Spleen (tissue), 11 donors: Measurements from ENCODE around the gene RBM8A. TPM values are rescaled to one million over a fixed set of nuclear protein-coding genes. Genes with fewer than 3 reads are reported as not detected.
"Not testable (repeated sequence)": the region's sequence is repeated elsewhere in the genome, so short reads cannot be mapped to it uniquely, and the experiment has no call there.

Experiments
- DNase-seq: peaks from one replicate; pipeline ENCODE4 v3.0.0-alpha.2; 2020
- H3K27ac ChIP-seq, 8 donors: fragments of 200-600 bp; sonication (generic) in 7 of 8; 1 replicate in 4 of 8; 2 replicates in 4 of 8; pipeline versions ENCODE4 v1.5.0 to v1.8.0; 2016 to 2021; ENCODE audit warnings: inconsistent platforms in 4 of 8, mild to moderate bottlenecking in 4 of 8, moderate library complexity in 1 of 8
- H3K27me3 ChIP-seq, 7 donors: fragments of 200-600 bp; sonication (generic) in 6 of 7; replicated peaks in 1 of 7; 1 replicate in 4 of 7; 2 replicates in 3 of 7; pipeline versions ENCODE4 v1.5.0 to v1.8.0; 2016 to 2021; ENCODE audit warnings: inconsistent platforms in 3 of 7, mild to moderate bottlenecking in 1 of 7
- H3K36me3 ChIP-seq, 6 donors: fragments of 200-600 bp; sonication (generic) in 5 of 6; 1 replicate in 4 of 6; 2 replicates in 2 of 6; pipeline versions ENCODE4 v1.5.0 to v1.8.0; 2016 to 2021; ENCODE audit warnings: inconsistent platforms in 2 of 6
- H3K4me1 ChIP-seq, 6 donors: fragments of 200-600 bp; sonication (generic) in 5 of 6; 1 replicate in 3 of 6; 2 replicates in 3 of 6; pipeline versions ENCODE4 v1.5.0 to v1.8.0; 2016 to 2021; ENCODE audit warnings: inconsistent platforms in 3 of 6
- H3K4me3 ChIP-seq, 8 donors: fragments of 200-600 bp; sonication (generic) in 7 of 8; 1 replicate in 4 of 8; 2 replicates in 4 of 8; pipeline versions ENCODE4 v1.5.0 to v1.8.0; 2016 to 2021; ENCODE audit warnings: inconsistent platforms in 4 of 8, mild to moderate bottlenecking in 4 of 8, moderate library complexity in 2 of 8
- H3K9me3 ChIP-seq, 8 donors: fragments of 200-600 bp; sonication (generic) in 7 of 8; 1 replicate in 4 of 8; 2 replicates in 4 of 8; pipeline versions ENCODE4 v1.5.0 to v1.8.0; 2016 to 2021; ENCODE audit warnings: inconsistent platforms in 4 of 8
- POLR2A ChIP-seq, 3 donors: fragments of 450-650 bp; IDR thresholded peaks; one replicate each; pipeline ENCODE4 v1.5.1; 2017; ENCODE audit warnings: antibody characterized with exemption in 3 of 3, mild to moderate bottlenecking in 1 of 3
- POLR2AphosphoS5 ChIP-seq, 3 donors: sonication (generic); formaldehyde crosslinking; IDR thresholded peaks; one replicate each; pipeline ENCODE4 v1.5.1; 2017; ENCODE audit warnings: antibody characterized with exemption in 3 of 3
- WGBS, 5 donors: extraction: QIAGEN DNeasy Blood & Tissue Kit in 3 of 5; methylation state at CpG; one replicate each; pipeline versions ENCODE4 v1.1.5 to v1.1.7; 2013 to 2018; 5-methylcytosine and 5-hydroxymethylcytosine counted together
- intact Hi-C: fragments of 100-400 bp; cut with DNase I; formaldehyde crosslinking; loops from one replicate; pipeline ENCODE4 v1.15.0; 2023; ENCODE audit warnings: low total_unique reads
- polyA plus RNA-seq, 3 donors: library from polyadenylated mRNA; stranded (reverse); fragments of 200-250 nt; gene quantifications; one replicate each; pipeline ENCODE4 v1.2.1, GENCODE V29; 2013
- total RNA-seq, 7 donors: library from RNA; depleted of rRNA in 3 of 7; stranded (reverse); fragments of >200 nt in 3 of 7; fragmentation: NEBNext Ultra II Directional in 4 of 7; extraction: Animal tissue kit (Norgen Biotek cat#: 25700) in 4 of 7; gene quantifications; one replicate each; pipeline versions ENCODE4 v1.1.0 to v1.2.1, GENCODE V29; 2016 to 2021
- TF ChIP-seq, protein P1 (sequence below), 11 experiments: fragments of 200-600 bp in 7 of 11; fragments of 450-650 bp in 4 of 11; sonication (generic) in 4 of 11; IDR thresholded peaks in 8 of 11; conservative IDR thresholded peaks in 3 of 11; 1 replicate in 7 of 11; 2 replicates in 4 of 11; pipeline versions ENCODE4 v1.4.0 to v1.8.0; 2016 to 2021; ENCODE audit warnings: antibody characterized with exemption in 11 of 11, inconsistent platforms in 4 of 11, mild to moderate bottlenecking in 1 of 11
- donor health status: healthy with polysubstance abuse.
- donor health status: DM: no; HTN: no; CAD: no; lungs with moderate emphysema.
- donor health status: DM: no; HTN: no; CAD: no.
- donor health status: Bipolar disorder and iron deficiency.
- donor health status: healthy.
- donor health status: DM: no; HTN: no; CAD: no.
- donor health status: DM: yes; HTN: yes; CAD: no.

The RBM8A gene
- total and polyA plus RNA-seq, 10 donors = 87.0 to 187 (median 118) TPM

- peak; percentile 81 for DNase-seq
- H3K4me3 ChIP-seq = peak overlapping the region; percentile 55 to 85 (median 70)
- TF ChIP-seq, protein P1, sequence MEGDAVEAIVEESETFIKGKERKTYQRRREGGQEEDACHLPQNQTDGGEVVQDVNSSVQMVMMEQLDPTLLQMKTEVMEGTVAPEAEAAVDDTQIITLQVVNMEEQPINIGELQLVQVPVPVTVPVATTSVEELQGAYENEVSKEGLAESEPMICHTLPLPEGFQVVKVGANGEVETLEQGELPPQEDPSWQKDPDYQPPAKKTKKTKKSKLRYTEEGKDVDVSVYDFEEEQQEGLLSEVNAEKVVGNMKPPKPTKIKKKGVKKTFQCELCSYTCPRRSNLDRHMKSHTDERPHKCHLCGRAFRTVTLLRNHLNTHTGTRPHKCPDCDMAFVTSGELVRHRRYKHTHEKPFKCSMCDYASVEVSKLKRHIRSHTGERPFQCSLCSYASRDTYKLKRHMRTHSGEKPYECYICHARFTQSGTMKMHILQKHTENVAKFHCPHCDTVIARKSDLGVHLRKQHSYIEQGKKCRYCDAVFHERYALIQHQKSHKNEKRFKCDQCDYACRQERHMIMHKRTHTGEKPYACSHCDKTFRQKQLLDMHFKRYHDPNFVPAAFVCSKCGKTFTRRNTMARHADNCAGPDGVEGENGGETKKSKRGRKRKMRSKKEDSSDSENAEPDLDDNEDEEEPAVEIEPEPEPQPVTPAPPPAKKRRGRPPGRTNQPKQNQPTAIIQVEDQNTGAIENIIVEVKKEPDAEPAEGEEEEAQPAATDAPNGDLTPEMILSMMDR (IDR thresholded peaks at IDR 0.05 in 8 of 11, conservative IDR thresholded peaks at IDR 0.05 in 3 of 11) = no peak
- TF ChIP-seq POLR2AphosphoS5 (IDR thresholded peaks at IDR 0.05) (no peak), POLR2A (IDR thresholded peaks at IDR 0.05) (no peak)
- no peaks in the 10 kb centered on the region for H3K9me3 ChIP-seq
- intact Hi-C loops = no loop called here
- H3K36me3 ChIP-seq = peaks cover 0 to 37% (median 13%) of the 10 kb centered on the region in 6 donors
- H3K4me1 ChIP-seq = peaks cover 13 to 55% (median 39%) of the 10 kb centered on the region in 6 donors
- 53 to 58% (median 57%) methylated on average over 20 of the region's 20 CpGs for WGBS, 5 donors
- peak overlapping the region; percentile 95 to 99 (median 98) for H3K27ac ChIP-seq
- no peaks in the 10 kb centered on the region for H3K27me3 ChIP-seq
These were observed 796 bp upstream of the RBM8A start for GRCh38 chr1:145927916-145928643.

- intact Hi-C loops = no loop called here
- Histone ChIP-seq H3K9me3 (no peaks in the 10 kb centered on the region), H3K36me3 (peaks cover 0 to 50% (median 18%) of the 10 kb centered on the region in 6 donors), H3K27me3 (no peaks in the 10 kb centered on the region), H3K4me3 (peak overlapping the region; percentile 55 to 85 (median 70)), H3K4me1 (peaks cover 13 to 55% (median 30%) of the 10 kb centered on the region in 6 donors), H3K27ac (peak overlapping the region; percentile 95 to 99 (median 98))
- no peak for TF ChIP-seq POLR2AphosphoS5 (IDR thresholded peaks at IDR 0.05)
- TF ChIP-seq, protein P1 (IDR thresholded peaks at IDR 0.05 in 8 of 11, conservative IDR thresholded peaks at IDR 0.05 in 3 of 11) = no peak
- no peak for TF ChIP-seq POLR2A (IDR thresholded peaks at IDR 0.05)
- DNase-seq = no peak
- 7 to 12% (median 7%) methylated on average over 19 of the region's 19 CpGs for WGBS, 5 donors
These were observed 610 bp downstream of the RBM8A start for GRCh38 chr1:145926686-145927062.

DNA sequence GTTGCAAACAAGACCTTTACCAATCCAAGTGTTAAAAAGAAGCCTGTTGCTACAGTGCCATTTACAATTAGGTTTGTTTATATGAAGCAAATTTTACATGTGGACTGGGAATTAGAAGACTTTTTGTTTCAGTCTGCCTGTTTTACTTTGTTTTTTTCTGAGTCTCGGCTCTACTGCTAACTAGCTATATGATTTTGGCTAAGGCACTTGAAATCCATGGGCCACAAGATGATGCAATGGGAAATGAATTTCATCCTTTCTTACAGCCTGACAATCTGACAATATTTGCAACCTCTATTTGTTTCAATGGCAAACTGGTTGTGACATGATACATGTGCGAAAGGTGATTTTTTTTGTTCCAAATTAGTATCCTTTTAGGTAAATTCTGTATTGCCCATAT, 5.0 kb downstream of the RBM8A start:
- intact Hi-C loops = no loop called here
- no peak overlapping the region for H3K4me3 ChIP-seq
- H3K27ac ChIP-seq = peak overlapping the region in 2 of 8 donors; percentile 13 to 23
- peaks cover 20 to 69% (median 39%) of the 10 kb centered on the region in 6 donors for H3K4me1 ChIP-seq
- whole genome bisulfite sequencing, 5 donors = 52 to 90% (median 71%) methylated on average over 2 of the region's 2 CpGs
- peaks cover 0 to 48% (median 18%) of the 10 kb centered on the region in 6 donors for H3K36me3 ChIP-seq
- H3K27me3 ChIP-seq = no peaks in the 10 kb centered on the region
- no peaks in the 10 kb centered on the region for H3K9me3 ChIP-seq
- no peak for DNase-seq
- no peak for TF ChIP-seq POLR2A (IDR thresholded peaks at IDR 0.05)
- TF ChIP-seq, protein P1 (IDR thresholded peaks at IDR 0.05 in 8 of 11, conservative IDR thresholded peaks at IDR 0.05 in 3 of 11) = no peak
- no peak for TF ChIP-seq POLR2AphosphoS5 (IDR thresholded peaks at IDR 0.05)

DNA sequence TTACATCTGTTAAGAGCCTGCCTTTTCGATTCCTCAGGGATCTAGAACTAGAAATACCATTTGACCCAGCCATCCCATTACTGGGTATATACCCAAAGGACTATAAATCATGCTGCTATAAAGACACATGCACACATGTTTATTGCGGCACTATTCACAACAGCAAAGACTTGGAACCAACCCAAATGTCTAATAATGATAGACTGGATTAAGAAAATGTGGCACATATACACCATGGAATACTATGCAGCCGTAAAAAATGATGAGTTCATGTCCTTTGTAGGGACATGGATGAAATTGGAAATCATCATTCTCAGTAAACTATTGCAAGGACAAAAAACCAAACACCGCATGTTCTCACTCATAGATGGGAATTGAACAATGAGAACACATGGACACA, 7.0 kb downstream of the RBM8A start:
- H3K27ac ChIP-seq, DNase-seq, intact Hi-C loops: not testable (repeated sequence)

More for the DNA sequence above, 7.0 kb downstream of the RBM8A start:
- Histone ChIP-seq H3K36me3 (peaks cover 0 to 53% (median 24%) of the 10 kb centered on the region in 6 donors), H3K4me1 (peaks cover 10 to 73% (median 38%) of the 10 kb centered on the region in 6 donors), H3K4me3 (peak overlapping the region in 1 of 8 donors; percentile 86)
- not testable (repeated sequence) for H3K27me3 ChIP-seq, H3K9me3 ChIP-seq
- 76 to 97% (median 96%) methylated on average over 2 to 4 of the region's 4 CpGs for WGBS, 5 donors
